CD4-positive, alpha-beta T cell (primary cell): ENCODE data around the gene CLOCK. TPM values are rescaled to one million over a fixed set of nuclear protein-coding genes. Genes with fewer than 3 reads are reported as not detected.

Experiments used
- ATAC-seq: fragments of 200-7000 bp; cut with Tn5 transposase; one replicate; pipeline ENCODE4 v1.10.0; 2022; ENCODE audit warnings: mild to moderate bottlenecking; ENCODE audit not compliant: poor library complexity
- CTCF ChIA-PET: fragments of 350-600 bp; sonication (Branson Sonifier 250); formaldehyde crosslinking; loops from one replicate; lab custom pipeline; 2021; ENCODE audit warnings: antibody characterized with exemption, inconsistent platforms; lab: Charles Lee
- POLR2A ChIA-PET: fragments of 350-600 bp; sonication (Branson Sonifier 250); formaldehyde crosslinking; loops from one replicate; lab custom pipeline; 2021; ENCODE audit warnings: antibody characterized with exemption, inconsistent platforms; lab: Charles Lee
- DNase-seq, 14 experiments: peaks; one replicate each; pipeline ENCODE4 v3.0.0-alpha.2; 2013 to 2020; ENCODE audit warnings: mixed read lengths in 2 of 14
- H3K27ac ChIP-seq, 2 donors: one replicate each; pipeline versions ENCODE4 v1.5.1 to v1.7.0; 2013; ENCODE audit warnings: low read length in 2 of 2, low read depth in 1 of 2, mild to moderate bottlenecking in 1 of 2
- H3K27me3 ChIP-seq, 2 experiments: 1 replicate in 1 of 2; 2 replicates in 1 of 2; pipeline versions ENCODE4 v1.6.1 to v1.7.0; 2013; ENCODE audit warnings: low read length in 2 of 2, control low read depth in 1 of 2, mild to moderate bottlenecking in 1 of 2, moderate library complexity in 1 of 2; ENCODE audit not compliant: insufficient read depth in 2 of 2, control insufficient read depth in 1 of 2
- H3K36me3 ChIP-seq: one replicate; pipeline ENCODE4 v1.6.1; 2013; ENCODE audit warnings: low read length, control low read depth; ENCODE audit not compliant: insufficient read depth
- H3K4me1 ChIP-seq: one replicate; pipeline ENCODE4 v1.6.1; 2013; ENCODE audit warnings: low read length, control low read depth; ENCODE audit not compliant: insufficient read depth
- H3K4me3 ChIP-seq: one replicate; pipeline ENCODE4 v1.5.1; 2013; ENCODE audit warnings: mild to moderate bottlenecking, low read length, moderate library complexity
- H3K9me3 ChIP-seq, 2 experiments: 1 replicate in 1 of 2; 2 replicates in 1 of 2; pipeline versions ENCODE4 v1.6.1 to v1.7.0; 2013; ENCODE audit warnings: low read length in 2 of 2, mild to moderate bottlenecking in 2 of 2, control low read depth in 1 of 2, moderate library complexity in 1 of 2; ENCODE audit not compliant: control insufficient read depth in 1 of 2, insufficient read depth in 1 of 2
- H3K27ac Mint-ChIP-seq: one replicate; pipeline ENCODE4 v1.8.0; 2020; ENCODE audit warnings: mixed read lengths
- H3K27me3 Mint-ChIP-seq: one replicate; pipeline ENCODE4 v1.8.0; 2021; ENCODE audit warnings: mixed read lengths
- H3K36me3 Mint-ChIP-seq: one replicate; pipeline ENCODE4 v1.8.0; 2021; ENCODE audit warnings: low read depth, mixed read lengths
- H3K4me1 Mint-ChIP-seq: one replicate; pipeline ENCODE4 v1.8.0; 2021; ENCODE audit warnings: low read depth, mixed read lengths
- H3K4me3 Mint-ChIP-seq: one replicate; pipeline ENCODE4 v1.8.0; 2020; ENCODE audit warnings: mild to moderate bottlenecking, mixed read lengths
- H3K9me3 Mint-ChIP-seq: one replicate; pipeline ENCODE4 v1.8.0; 2020; ENCODE audit warnings: mixed read lengths
- CTCF ChIP-seq: fragments of 200-600 bp; IDR thresholded peaks from one replicate; pipeline ENCODE4 v1.8.0; 2022; ENCODE audit warnings: antibody characterized with exemption, mild to moderate bottlenecking
- intact Hi-C, 2 experiments: fragments of 100-400 bp; cut with DNase I in 1 of 2; cut with micrococcal nuclease in 1 of 2; formaldehyde crosslinking; loops; one replicate each; pipeline versions ENCODE4 v1.15.1 to v1.9.0; 2023 to 2025; cut with DNase I, micrococcal nuclease
- total RNA-seq, 174 experiments: library from RNA in 2 of 174; stranded (reverse) in 2 of 174; gene quantifications; one replicate each; pipeline ENCODE4 v1.2.3 and lab custom pipeline; 2021 to 2026

CLOCK gene
- total RNA-seq, 2 experiments from 2014 or later: 4.9 to 5.6 TPM

DNA sequence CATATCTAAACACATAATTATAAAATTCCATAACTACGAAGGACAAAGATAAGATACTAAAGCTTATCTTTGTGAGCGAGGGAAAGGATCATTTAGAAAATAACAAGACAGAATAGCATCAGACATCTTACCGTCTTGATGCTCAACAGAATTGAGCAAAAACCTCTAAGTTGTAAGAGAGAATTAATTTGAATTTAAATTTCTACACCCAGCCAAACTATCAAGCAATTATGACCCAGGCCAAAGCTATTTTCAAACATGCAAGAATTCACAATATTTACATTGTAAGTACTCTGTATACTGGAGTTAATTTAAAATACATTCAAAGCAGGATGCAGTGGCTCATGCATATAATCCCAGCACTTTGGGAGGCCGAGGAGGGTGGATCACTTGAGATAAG is 16.5 kb downstream of the CLOCK start:
- POLR2A ChIA-PET: interaction anchor here (1.5 kb wide), 1 partner anchor 16 kb away, joined by 3 read pairs; no protein-coding TSS in a partner anchor
- intact Hi-C loops: no loop called here

DNA sequence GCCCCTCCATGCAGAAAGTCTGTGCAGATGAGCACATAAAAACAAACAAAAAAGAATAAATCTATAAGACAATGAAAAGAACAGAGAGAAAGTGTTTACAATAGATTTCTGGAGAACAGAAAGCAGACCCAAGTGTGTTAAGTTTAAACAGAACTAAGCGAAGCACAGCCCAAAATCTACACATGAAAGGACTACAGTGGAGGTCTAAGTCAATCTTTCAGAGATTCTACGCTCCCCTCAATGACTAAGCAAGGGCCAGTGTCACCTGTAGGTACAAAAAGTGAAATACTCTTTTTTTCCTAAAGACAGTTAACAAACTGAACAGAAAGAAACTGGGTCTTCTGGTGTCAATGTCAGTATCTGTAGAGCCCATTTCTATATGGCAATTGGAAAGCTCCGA is 18.2 kb downstream of the CLOCK start:
- no peak for TF ChIP-seq CTCF
- POLR2A ChIA-PET: no interaction called here
- CTCF ChIA-PET: interaction anchor here (1.6 kb wide), 1 partner anchor 12 kb away, joined by 3 read pairs; no protein-coding TSS in a partner anchor
- Mint-ChIP-seq H3K4me1 (peaks cover 18% of the 10 kb centered on the region), H3K9me3 (peaks cover 5% of the 10 kb centered on the region), H3K27ac (no peak overlapping the region), H3K4me3 (no peak overlapping the region), H3K36me3 (peaks cover 48% of the 10 kb centered on the region), H3K27me3 (no peaks in the 10 kb centered on the region)
- Histone ChIP-seq H3K4me1 (no peaks in the 10 kb centered on the region), H3K36me3 (no peaks in the 10 kb centered on the region), H3K4me3 (no peak overlapping the region), H3K9me3 (peaks cover 6% of the 10 kb centered on the region in 2 experiments), H3K27ac (no peak overlapping the region), H3K27me3 (no peaks in the 10 kb centered on the region)
- intact Hi-C loops: no loop called here
- DNase-seq (no peak), ATAC-seq (no peak)

More for the DNA sequence above, 16.5 kb downstream of the CLOCK start:
- H3K27ac ChIP-seq: no peak overlapping the region
- H3K36me3 ChIP-seq: no peaks in the 10 kb centered on the region
- Mint-ChIP-seq H3K4me1 (peaks cover 24% of the 10 kb centered on the region), H3K9me3 (peaks cover 5% of the 10 kb centered on the region), H3K27me3 (no peaks in the 10 kb centered on the region), H3K36me3 (peaks cover 58% of the 10 kb centered on the region), H3K27ac (no peak overlapping the region), H3K4me3 (no peak overlapping the region)
- ATAC-seq (no peak), DNase-seq (no peak)
- no peak for TF ChIP-seq CTCF
- peaks cover 6% of the 10 kb centered on the region in 2 experiments for H3K9me3 ChIP-seq
- H3K4me1 ChIP-seq: no peaks in the 10 kb centered on the region
- CTCF ChIA-PET: no interaction called here
- H3K4me3 ChIP-seq: no peak overlapping the region
- H3K27me3 ChIP-seq: no peaks in the 10 kb centered on the region

DNA sequence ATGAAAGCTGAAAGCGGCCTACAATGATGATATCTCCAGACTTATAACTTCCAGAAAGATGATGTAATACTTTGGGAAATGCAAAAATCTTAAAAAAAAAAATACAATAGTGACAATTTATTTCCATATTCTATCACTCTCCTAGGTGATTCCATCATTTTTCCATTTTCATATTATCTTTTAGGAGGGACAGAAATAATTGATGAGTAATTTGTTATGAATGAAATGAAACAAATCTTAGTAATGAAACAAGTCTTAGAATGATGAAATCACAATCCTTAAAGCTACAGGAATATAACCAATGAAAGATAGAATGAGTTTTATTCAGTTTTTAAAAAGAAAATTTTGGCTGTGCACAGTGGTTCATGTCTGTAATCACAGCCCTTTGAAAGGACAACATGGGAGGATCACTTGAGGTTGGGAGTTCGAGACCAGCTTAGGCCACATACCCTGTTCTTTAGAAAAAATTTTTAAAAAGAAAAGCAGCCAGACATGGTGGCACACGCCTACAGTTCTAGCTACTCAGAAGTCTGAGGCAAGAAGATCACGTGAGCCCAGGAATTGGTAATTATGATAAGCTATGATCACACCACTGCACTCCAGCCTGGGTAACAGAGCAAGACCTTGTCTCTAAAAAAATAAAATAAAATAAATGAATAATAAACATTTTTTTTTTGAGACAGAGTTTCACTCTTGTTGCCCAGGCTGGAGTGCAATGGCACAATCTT is 21.7 kb downstream of the CLOCK start:
- H3K9me3 ChIP-seq: peaks cover 0 to under 1% of the 10 kb centered on the region in 2 experiments
- H3K27me3 ChIP-seq: no peaks in the 10 kb centered on the region
- no peak for TF ChIP-seq CTCF
- H3K4me3 ChIP-seq: no peak overlapping the region
- peaks cover 25% of the 10 kb centered on the region for H3K4me1 Mint-ChIP-seq
- no peaks in the 10 kb centered on the region for H3K27me3 Mint-ChIP-seq
- DNase-seq (no peak), ATAC-seq (no peak)
- H3K9me3 Mint-ChIP-seq: peaks cover 2% of the 10 kb centered on the region
- no peaks in the 10 kb centered on the region for H3K4me1 ChIP-seq
- no peak overlapping the region for H3K4me3 Mint-ChIP-seq
- H3K36me3 Mint-ChIP-seq: peaks cover 29% of the 10 kb centered on the region
- H3K27ac ChIP-seq: no peak overlapping the region
- ChIA-PET CTCF (no interaction called here), POLR2A (no interaction called here)
- intact Hi-C loops: no loop called here
- H3K36me3 ChIP-seq: no peaks in the 10 kb centered on the region
- no peak overlapping the region for H3K27ac Mint-ChIP-seq
